ENCODE measurements around the gene CTNNA1. TPM values are rescaled to one million over a fixed set of nuclear protein-coding genes. Genes with fewer than 3 reads are reported as not detected.
"Not testable (repeated sequence)": the region's sequence is repeated elsewhere in the genome, so short reads cannot be mapped to it uniquely, and the experiment has no call there.

CTNNA1 gene
- total RNA-seq, 2 experiments from 2014 or later, result 36.8 to 43.0 TPM

DNA sequence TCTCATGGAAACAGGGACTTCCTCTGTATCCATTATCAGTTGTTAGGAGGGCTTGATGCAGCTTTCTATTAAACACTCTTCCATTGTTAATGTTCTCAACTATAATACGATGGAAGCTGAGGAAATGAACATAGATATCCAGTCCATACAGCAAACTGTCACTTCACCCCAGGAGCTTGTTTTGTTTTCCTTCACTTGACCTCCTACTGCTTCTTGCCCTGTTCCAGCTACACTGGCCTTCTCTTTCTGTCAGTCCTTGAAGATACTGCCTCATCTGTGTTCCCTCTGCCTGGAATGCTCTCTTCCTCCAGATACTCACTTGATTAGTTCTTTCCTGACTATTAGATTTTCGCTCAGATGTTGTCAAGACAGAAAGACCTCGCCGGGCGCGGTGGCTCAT lies 17.1 kb downstream of the CTNNA1 start:
- CTCF ChIA-PET, result interaction anchor here (0.6 kb wide), 2 partner anchors 13 to 120 kb away, joined by 3 to 5 read pairs; no protein-coding TSS in a partner anchor
- Mint-ChIP-seq H3K27me3 (ENCODE audit: low read depth) (peaks cover 20% of the 10 kb centered on the region), H3K36me3 (ENCODE audit: low read depth) (no peaks in the 10 kb centered on the region), H3K9me3 (no peaks in the 10 kb centered on the region), H3K4me3 (no peak overlapping the region), H3K4me1 (ENCODE audit: low read depth) (no peaks in the 10 kb centered on the region), H3K27ac (no peak overlapping the region)
- intact Hi-C loops (cut with micrococcal nuclease), result no loop called here
- no peak for DNase-seq

DNA sequence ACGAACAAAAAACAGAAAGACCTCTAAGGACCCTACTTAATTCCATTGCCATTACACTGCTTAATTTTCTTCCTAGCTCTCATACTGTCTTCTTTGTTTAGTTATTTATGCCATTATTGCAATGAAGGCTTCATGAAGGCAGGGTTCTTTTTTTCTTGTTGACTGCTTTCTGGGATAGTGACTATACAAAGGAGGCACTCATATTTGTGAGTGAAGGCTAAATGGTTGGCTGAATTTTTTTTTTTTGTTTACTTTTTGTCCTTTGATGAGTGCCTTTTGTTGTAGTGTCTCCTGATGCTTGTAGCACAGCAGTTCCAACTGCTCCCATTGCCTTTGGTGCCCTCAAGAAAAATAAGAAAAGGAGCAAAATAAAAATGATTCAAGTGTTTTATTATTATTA lies 17.8 kb downstream of the CTNNA1 start:
- CTCF ChIA-PET, result interaction anchor here (0.6 kb wide), 2 partner anchors 13 to 120 kb away, joined by 3 to 5 read pairs; no protein-coding TSS in a partner anchor
- intact Hi-C loops (cut with micrococcal nuclease), result no loop called here

DNA sequence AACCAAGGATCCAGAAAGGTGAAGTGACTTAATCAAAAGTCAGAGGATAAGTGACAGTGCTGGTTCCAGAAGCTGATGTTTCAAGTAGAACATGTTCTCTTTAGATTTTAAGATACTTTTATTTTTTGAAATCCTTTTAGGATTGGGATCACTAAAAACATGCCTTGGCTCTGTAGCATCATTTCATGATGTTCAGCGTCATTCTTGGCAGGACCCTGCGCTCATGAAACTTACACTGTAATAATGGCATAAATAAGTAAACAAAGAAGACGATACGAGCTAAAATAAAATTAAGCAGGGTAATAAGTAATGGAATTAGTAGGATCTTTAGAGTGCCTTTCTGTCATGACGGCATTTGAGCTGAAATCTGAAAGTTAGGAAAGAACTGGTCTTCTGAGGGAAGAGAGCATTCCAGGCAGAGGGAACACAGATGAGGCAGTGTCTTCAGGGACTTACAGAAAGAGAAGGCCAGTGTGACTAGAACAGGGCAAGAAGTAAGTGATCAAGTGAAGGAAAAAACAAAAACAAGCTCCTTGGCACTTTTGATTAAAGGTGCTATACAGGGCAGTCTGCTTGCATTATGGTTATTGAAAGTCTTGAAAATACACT lies 19.9 kb downstream of the CTNNA1 start:
- Mint-ChIP-seq H3K4me3 (no peak overlapping the region), H3K27me3 (ENCODE audit: low read depth) (peaks cover 17% of the 10 kb centered on the region), H3K4me1 (ENCODE audit: low read depth) (no peaks in the 10 kb centered on the region), H3K36me3 (ENCODE audit: low read depth) (no peaks in the 10 kb centered on the region), H3K9me3 (no peaks in the 10 kb centered on the region), H3K27ac (no peak overlapping the region)
- CTCF ChIA-PET, result interaction anchor here (0.6 to 1.9 kb wide), 5 partner anchors 16 to 489 kb away, joined by 4 to 7 read pairs (median 5); no protein-coding TSS in a partner anchor
- intact Hi-C loops (cut with micrococcal nuclease), result no loop called here
- no peak for DNase-seq

More for the DNA sequence above, 17.8 kb downstream of the CTNNA1 start:
- peaks cover 19% of the 10 kb centered on the region for H3K27me3 Mint-ChIP-seq (ENCODE audit: low read depth)
- no peaks in the 10 kb centered on the region for H3K4me1 Mint-ChIP-seq (ENCODE audit: low read depth)
- no peak overlapping the region for H3K4me3 Mint-ChIP-seq
- no peaks in the 10 kb centered on the region for H3K36me3 Mint-ChIP-seq (ENCODE audit: low read depth)
- no peaks in the 10 kb centered on the region for H3K9me3 Mint-ChIP-seq
- H3K27ac Mint-ChIP-seq, result no peak overlapping the region
- DNase-seq, result no peak

DNA sequence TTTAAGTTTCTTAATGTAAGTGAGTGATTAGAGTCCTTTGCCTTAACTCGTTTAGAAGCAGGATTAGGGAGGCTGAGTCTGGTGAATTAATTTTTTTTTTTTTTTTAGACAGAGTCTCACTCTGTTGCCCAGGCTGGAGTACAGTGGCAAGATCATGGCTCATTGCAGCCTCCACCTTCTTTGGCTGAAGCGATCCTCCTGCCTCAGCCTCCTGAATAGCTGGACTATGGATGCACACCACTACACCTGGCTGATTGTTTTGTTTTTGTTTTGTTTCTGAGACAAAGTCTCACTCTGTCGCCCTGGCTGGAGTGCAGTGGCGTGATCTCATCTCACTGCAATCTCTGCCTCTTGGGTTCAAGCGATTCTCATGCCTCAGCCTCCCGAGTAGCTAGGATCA lies 20.4 kb downstream of the CTNNA1 start:
- H3K9me3 Mint-ChIP-seq; H3K4me1 Mint-ChIP-seq (ENCODE audit: low read depth); H3K27ac Mint-ChIP-seq; H3K36me3 Mint-ChIP-seq (ENCODE audit: low read depth); H3K4me3 Mint-ChIP-seq; intact Hi-C loops (cut with micrococcal nuclease); DNase-seq: not testable (repeated sequence)
- H3K27me3 Mint-ChIP-seq (ENCODE audit: low read depth), result peaks cover 20% of the 10 kb centered on the region
- CTCF ChIA-PET, result interaction anchor here (0.6 to 1.9 kb wide), 5 partner anchors 16 to 488 kb away, joined by 4 to 7 read pairs (median 5); no protein-coding TSS in a partner anchor

DNA sequence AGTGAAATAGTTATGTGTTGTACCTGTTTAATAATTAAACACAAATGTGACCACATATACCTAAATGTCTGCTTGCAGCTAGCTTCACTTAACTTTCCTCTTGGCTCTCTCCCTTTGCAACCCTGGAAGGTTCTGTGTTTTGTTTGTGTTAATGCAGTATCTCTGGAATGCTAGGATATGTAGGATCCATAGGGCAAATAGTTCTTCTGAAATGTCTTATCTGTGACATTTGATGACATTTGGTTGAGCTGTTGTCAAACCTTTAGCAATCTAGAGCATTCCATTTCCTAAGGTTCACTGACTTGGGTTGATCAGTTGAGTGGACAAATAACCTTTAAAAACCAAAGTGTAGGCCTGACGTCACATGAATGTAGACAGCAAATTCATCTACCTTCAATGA lies 21.8 kb downstream of the CTNNA1 start:
- no peak overlapping the region for H3K27ac Mint-ChIP-seq
- DNase-seq, result no peak
- peaks cover 3% of the 10 kb centered on the region for H3K9me3 Mint-ChIP-seq
- H3K4me1 Mint-ChIP-seq (ENCODE audit: low read depth), result no peaks in the 10 kb centered on the region
- intact Hi-C loops (cut with micrococcal nuclease), result no loop called here
- H3K4me3 Mint-ChIP-seq, result no peak overlapping the region
- CTCF ChIA-PET, result no interaction called here
- H3K36me3 Mint-ChIP-seq (ENCODE audit: low read depth), result no peaks in the 10 kb centered on the region
- H3K27me3 Mint-ChIP-seq (ENCODE audit: low read depth), result peaks cover 17% of the 10 kb centered on the region

DNA sequence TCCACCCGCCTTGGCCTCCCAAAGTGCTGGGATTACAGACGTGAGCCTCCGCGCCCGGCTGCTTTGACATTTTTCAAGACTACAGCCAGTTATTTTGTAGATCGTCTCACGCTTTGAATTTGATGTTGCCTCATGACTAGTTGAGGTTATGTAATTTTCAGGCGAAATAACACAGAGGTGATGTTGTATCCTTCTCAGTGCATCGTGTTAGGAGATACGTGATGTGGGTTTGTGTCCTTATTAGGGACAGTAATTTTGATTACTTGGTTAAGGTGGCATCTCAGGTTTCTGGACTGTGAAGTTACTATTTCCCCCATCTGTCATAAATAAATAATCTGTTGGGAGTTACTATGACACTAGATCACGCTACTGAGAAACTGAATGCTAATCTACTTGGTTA lies 25.0 kb downstream of the CTNNA1 start:
- CTCF ChIA-PET, result interaction anchor here (0.6 kb wide), 1 partner anchor 202 kb away, joined by 3 read pairs; no protein-coding TSS in a partner anchor
- H3K36me3 Mint-ChIP-seq (ENCODE audit: low read depth), result no peaks in the 10 kb centered on the region
- peaks cover 16% of the 10 kb centered on the region for H3K27me3 Mint-ChIP-seq (ENCODE audit: low read depth)
- no peak for DNase-seq
- peaks cover 3% of the 10 kb centered on the region for H3K9me3 Mint-ChIP-seq
- no peaks in the 10 kb centered on the region for H3K4me1 Mint-ChIP-seq (ENCODE audit: low read depth)
- H3K4me3 Mint-ChIP-seq, result no peak overlapping the region
- intact Hi-C loops (cut with micrococcal nuclease), result no loop called here
- no peak overlapping the region for H3K27ac Mint-ChIP-seq

DNA sequence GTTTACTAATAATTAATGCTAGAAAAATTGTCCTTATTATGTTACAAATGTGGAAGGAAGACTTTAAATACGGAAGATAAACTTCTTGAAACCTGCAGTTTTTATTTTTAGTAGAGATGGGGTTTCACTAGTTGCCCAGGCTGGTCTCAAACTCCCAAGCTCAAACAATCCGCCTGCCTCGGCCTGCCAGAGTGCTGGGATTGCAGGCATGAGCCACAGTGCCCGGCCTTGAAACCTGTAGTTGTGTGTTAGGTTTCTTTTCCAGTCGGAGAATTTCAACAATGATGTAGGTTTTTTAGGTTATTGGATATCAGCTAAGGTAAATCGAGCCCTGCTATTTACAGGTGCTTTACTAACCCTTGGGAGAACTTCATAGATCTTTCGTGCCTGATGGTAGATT lies 30.8 kb downstream of the CTNNA1 start:
- CTCF ChIA-PET, result no interaction called here
- H3K27ac Mint-ChIP-seq, result no peak overlapping the region
- intact Hi-C loops (cut with micrococcal nuclease), result no loop called here

DNA sequence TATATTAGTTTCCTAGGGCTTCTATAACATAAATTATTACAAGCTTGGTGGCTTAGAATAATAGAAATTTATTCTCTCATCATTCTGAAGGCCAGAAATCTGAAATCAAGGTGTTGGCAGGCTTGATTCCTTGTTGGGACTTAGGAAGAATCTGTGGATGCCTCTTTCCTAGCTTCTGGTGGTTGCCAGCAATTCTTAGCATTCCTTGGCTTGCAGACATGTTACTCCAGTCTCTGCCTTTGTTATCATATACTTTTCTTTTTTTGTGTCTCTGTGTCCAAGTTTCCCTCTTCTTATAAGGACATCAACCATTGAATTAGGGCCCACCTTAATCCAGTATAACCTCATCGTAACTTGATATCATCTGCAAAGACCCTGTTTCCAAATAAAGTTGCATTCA lies 31.4 kb downstream of the CTNNA1 start:
- Mint-ChIP-seq H3K27me3 (ENCODE audit: low read depth) (peaks cover 29% of the 10 kb centered on the region), H3K4me1 (ENCODE audit: low read depth) (no peaks in the 10 kb centered on the region), H3K27ac (no peak overlapping the region), H3K4me3 (no peak overlapping the region), H3K36me3 (ENCODE audit: low read depth) (no peaks in the 10 kb centered on the region), H3K9me3 (no peaks in the 10 kb centered on the region)
- CTCF ChIA-PET, result no interaction called here
- DNase-seq, result no peak
- intact Hi-C loops (cut with micrococcal nuclease), result no loop called here

More for the DNA sequence above, 30.8 kb downstream of the CTNNA1 start:
- no peaks in the 10 kb centered on the region for H3K36me3 Mint-ChIP-seq (ENCODE audit: low read depth)
- H3K27me3 Mint-ChIP-seq (ENCODE audit: low read depth), result peaks cover 24% of the 10 kb centered on the region
- DNase-seq, result no peak
- H3K9me3 Mint-ChIP-seq, result no peaks in the 10 kb centered on the region
- no peaks in the 10 kb centered on the region for H3K4me1 Mint-ChIP-seq (ENCODE audit: low read depth)
- no peak overlapping the region for H3K4me3 Mint-ChIP-seq

DNA sequence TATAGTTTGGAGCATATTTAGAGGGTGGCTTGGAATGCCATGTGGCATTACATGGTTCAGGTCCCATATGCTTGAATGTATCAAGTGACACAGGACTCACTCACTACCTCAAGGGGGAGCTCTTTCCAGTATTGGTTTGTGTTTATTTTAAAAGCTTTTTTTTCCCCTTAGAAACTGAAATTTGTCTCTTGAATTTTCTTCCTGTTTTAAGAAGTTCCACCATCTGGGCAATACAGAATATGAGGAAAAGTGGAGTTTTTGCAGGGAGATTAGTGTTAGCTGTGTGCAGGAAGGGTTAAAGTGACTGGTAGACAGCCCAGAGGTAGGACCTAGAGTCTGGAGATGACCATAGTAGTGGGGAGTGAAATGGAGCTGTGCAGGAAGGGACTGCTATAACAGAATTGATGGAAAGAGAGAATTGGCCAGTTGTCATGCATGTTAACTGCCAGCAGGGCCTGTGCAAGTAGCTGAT lies 36.6 kb downstream of the CTNNA1 start:
- Mint-ChIP-seq H3K4me1 (ENCODE audit: low read depth) (peaks cover 16% of the 10 kb centered on the region), H3K36me3 (ENCODE audit: low read depth) (no peaks in the 10 kb centered on the region), H3K9me3 (no peaks in the 10 kb centered on the region), H3K27me3 (ENCODE audit: low read depth) (peaks cover 48% of the 10 kb centered on the region), H3K4me3 (no peak overlapping the region), H3K27ac (no peak overlapping the region)
- CTCF ChIA-PET, result interaction anchor here (0.6 to 1.6 kb wide), 19 partner anchors 8 to 412 kb away, joined by 3 to 6 read pairs (median 3); no protein-coding TSS in a partner anchor
- intact Hi-C loops (cut with micrococcal nuclease), result loop anchor here (1.0 kb wide), 1 partner anchor 472 kb away; no protein-coding TSS in a partner anchor
- peak; percentile 10 for DNase-seq

DNA sequence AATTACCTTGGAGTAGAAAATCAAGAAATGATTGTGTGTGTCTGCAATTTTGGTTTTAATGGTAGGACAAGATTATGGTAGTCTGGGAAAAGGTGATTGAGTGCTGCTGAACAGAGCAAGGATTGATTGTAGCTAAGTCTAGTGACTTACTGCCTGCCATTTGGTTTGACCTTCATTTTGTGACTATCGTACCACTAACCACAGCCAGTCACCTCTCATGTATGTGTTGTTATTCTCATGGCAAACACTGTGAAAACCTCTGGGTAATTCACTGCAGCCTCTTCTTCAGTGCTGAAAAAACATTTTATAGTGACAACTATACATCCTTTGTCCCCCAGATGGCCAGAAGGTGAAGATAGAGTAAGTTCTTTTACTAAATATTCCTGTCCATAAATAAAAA lies 37.5 kb downstream of the CTNNA1 start:
- H3K4me1 Mint-ChIP-seq (ENCODE audit: low read depth), result peaks cover 16% of the 10 kb centered on the region
- CTCF ChIA-PET, result interaction anchor here (0.6 to 1.6 kb wide), 4 partner anchors 14 to 467 kb away, joined by 3 to 6 read pairs (median 6); no protein-coding TSS in a partner anchor
- no peaks in the 10 kb centered on the region for H3K9me3 Mint-ChIP-seq
- H3K4me3 Mint-ChIP-seq, result no peak overlapping the region
- H3K27me3 Mint-ChIP-seq (ENCODE audit: low read depth), result peaks cover 54% of the 10 kb centered on the region
- no peak overlapping the region for H3K27ac Mint-ChIP-seq
- no peaks in the 10 kb centered on the region for H3K36me3 Mint-ChIP-seq (ENCODE audit: low read depth)
- DNase-seq, result no peak
- intact Hi-C loops (cut with micrococcal nuclease), result no loop called here

DNA sequence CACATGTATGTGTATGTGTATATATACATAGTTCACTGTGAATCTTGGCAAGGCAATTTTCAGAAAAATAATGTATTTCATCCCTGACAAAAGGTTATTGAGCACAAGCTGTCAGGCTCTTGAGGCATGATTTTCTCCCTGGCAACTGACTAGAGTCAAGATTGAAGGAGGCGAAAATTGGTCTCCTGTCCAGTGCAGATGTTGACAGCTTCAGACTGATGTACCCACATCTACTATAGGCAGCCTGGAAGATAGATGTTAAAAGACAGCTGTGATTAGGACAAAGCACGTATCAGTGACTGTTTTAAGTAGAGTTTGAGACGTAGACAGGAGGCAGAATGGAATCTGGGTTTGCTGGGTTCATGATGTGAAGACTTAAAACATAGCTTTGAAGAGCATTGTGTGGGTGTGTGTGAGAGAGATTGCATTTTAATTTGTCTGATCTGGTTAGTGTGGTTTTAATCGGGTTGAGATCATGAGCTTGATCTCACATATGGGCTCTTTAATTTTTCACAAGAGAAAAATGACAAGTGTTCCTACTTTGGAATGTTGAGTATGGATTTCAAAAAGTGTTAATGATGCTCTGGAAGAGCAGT lies 39.1 kb downstream of the CTNNA1 start:
- intact Hi-C loops (cut with micrococcal nuclease), result no loop called here
- H3K27ac Mint-ChIP-seq, result no peak overlapping the region
- H3K4me3 Mint-ChIP-seq, result no peak overlapping the region
- H3K4me1 Mint-ChIP-seq (ENCODE audit: low read depth), result peaks cover 16% of the 10 kb centered on the region
- H3K36me3 Mint-ChIP-seq (ENCODE audit: low read depth), result no peaks in the 10 kb centered on the region
- no peaks in the 10 kb centered on the region for H3K9me3 Mint-ChIP-seq
- no peak for DNase-seq
- peaks cover 62% of the 10 kb centered on the region for H3K27me3 Mint-ChIP-seq (ENCODE audit: low read depth)
- CTCF ChIA-PET, result interaction anchor here (0.6 to 1.6 kb wide), 6 partner anchors 19 to 498 kb away, joined by 3 to 5 read pairs (median 4); no protein-coding TSS in a partner anchor

DNA sequence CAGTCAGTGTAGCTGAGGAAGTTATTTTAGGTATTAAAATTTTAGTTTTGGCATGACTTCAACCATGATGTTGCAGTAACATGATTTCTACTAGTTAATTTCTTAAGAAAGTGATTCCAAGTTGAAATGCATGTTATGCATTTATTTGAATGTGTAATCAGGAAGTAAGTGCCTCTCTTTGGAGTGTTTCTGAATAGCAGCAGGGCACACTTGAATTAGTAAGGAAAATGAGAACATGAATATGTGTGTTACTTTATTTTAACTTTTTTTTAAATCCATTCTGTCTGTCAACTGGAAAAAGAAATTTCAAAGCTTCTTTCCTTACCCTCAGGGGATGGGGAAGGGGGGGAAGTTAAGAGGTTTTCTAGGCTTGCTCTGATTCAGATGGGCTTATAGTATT lies 40.4 kb downstream of the CTNNA1 start:
- H3K27ac Mint-ChIP-seq, result no peak overlapping the region
- peaks cover 66% of the 10 kb centered on the region for H3K27me3 Mint-ChIP-seq (ENCODE audit: low read depth)
- no peak for DNase-seq
- no peaks in the 10 kb centered on the region for H3K36me3 Mint-ChIP-seq (ENCODE audit: low read depth)
- H3K4me1 Mint-ChIP-seq (ENCODE audit: low read depth), result peaks cover 16% of the 10 kb centered on the region
- intact Hi-C loops (cut with micrococcal nuclease), result no loop called here
- H3K9me3 Mint-ChIP-seq, result no peaks in the 10 kb centered on the region
- CTCF ChIA-PET, result interaction anchor here (1.6 kb wide), 1 partner anchor 130 kb away, joined by 4 read pairs; no protein-coding TSS in a partner anchor
- no peak overlapping the region for H3K4me3 Mint-ChIP-seq
